T-helper 2 cell treated with Interferon-gamma antibody and Interleukin-4, amounts not matched to agents 100 ng/mL and 5 ng/mL, for 36 hours (primary cell): ENCODE results near the gene AUTS2. TPM values are rescaled to one million over a fixed set of nuclear protein-coding genes. Genes with fewer than 3 reads are reported as not detected.

Experiments
- intact Hi-C: fragments of 100-400 bp; cut with micrococcal nuclease; formaldehyde crosslinking; loops from one replicate; pipeline ENCODE4 v1.15.1; 2023
- total RNA-seq: library from RNA; stranded (reverse); gene quantifications from 2 replicates; pipeline ENCODE4 v1.2.3, GENCODE V29; 2022

The AUTS2 gene
- 2.9 and 3.3 TPM in 2 replicates for total RNA-seq

DNA sequence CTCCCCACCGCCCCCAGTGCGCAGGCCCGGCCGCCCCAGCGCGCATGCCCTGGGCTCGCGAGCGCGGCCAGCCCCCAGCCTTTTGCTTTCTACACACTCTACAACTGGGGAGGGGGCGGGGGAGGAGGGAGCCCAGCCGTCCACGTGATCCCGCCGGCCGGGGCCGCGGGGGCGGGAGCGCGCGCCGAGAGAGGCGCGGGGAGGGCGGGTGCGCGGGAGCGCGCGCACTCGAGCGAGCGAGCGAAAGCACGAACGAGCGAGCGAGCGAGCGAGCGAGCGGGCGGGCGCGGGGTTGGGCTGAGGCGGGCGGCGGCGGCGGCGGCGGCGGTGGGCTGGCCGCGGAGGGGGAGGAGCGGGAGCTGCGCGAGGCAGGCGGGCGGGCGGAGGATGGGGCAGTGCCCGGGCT is at the start of gene AUTS2:
TSS of gene AUTS2 (plus strand) at position 395 of the 406 bp plus-strand sequence. CDS start 1,179 bp downstream, outside the sequence.
- intact Hi-C loops: loop anchor here (5.0 kb wide), 1 partner anchor 1094 kb away; no protein-coding TSS in a partner anchor

DNA sequence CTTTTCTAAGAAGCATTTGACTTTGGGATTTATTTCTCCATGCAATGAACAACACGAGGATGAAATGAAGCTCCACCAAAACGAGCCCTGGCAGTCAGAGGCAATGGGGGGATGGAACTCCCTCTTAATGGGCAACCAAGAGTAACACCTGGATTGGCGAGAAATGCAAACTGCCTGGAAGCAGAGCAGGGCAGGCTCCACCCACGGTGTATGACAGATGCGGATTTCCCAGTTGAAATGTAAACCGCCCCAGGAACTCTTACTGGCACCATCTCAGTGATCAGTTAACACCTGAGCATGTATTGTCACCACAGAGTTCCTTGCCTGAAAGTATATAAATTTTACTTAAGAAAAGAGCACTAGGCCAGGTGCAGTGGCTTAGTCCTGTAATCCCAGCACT is 47.3 kb upstream of the AUTS2 start:
- intact Hi-C loops: no loop called here

DNA sequence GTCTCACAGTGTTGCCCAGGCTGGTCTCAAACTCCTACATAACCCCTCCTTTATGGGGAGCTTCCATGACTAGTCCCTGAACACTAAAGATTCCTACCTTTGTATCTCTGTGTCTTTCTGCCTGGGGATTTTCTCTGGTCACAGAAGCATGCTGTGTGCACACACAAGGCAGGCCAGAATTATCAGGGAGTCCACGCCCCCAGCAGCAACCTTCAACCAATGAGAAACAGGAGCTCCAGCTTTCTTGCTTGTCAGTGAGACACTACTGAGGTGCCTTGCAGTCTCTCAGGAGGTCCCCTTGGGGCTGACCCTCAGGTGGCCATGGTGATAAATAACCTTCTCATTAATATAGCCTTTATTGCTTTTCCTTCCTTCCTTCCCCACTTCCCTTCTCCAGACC is 45.1 kb upstream of the AUTS2 start:
- intact Hi-C loops: no loop called here

DNA sequence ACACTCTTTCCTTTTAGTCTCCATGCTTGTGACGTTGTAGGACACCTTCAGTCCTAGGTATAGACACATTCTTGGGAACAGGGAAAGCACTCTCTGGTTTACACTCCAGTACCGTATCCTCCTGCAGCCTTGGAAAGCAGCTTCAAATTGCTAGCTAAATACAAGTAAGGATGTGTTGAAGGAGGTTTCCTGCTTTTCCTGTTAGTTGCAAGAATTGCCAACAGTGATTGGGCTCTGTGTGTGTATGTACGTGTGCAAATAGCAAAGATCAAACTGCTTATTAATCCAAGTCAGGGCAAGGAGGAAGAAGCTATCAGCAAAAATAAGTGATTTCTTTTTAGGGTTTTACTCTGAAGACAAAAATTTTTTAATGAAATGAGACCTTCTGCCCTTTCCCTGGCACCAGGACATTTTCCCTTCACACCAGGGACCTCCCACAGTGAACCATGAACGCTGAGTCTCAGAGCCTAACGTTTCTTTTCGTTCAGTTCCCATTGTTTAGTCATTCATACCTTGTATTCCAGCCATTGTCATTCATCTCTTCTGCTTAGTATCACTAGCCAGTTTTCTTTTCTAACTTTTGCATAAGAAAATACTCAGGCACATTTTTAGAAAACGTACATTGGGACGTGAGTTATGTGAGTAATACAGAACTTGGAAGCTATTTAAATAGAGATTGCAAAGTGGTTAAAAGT is 36.9 kb upstream of the AUTS2 start:
- intact Hi-C loops: no loop called here

DNA sequence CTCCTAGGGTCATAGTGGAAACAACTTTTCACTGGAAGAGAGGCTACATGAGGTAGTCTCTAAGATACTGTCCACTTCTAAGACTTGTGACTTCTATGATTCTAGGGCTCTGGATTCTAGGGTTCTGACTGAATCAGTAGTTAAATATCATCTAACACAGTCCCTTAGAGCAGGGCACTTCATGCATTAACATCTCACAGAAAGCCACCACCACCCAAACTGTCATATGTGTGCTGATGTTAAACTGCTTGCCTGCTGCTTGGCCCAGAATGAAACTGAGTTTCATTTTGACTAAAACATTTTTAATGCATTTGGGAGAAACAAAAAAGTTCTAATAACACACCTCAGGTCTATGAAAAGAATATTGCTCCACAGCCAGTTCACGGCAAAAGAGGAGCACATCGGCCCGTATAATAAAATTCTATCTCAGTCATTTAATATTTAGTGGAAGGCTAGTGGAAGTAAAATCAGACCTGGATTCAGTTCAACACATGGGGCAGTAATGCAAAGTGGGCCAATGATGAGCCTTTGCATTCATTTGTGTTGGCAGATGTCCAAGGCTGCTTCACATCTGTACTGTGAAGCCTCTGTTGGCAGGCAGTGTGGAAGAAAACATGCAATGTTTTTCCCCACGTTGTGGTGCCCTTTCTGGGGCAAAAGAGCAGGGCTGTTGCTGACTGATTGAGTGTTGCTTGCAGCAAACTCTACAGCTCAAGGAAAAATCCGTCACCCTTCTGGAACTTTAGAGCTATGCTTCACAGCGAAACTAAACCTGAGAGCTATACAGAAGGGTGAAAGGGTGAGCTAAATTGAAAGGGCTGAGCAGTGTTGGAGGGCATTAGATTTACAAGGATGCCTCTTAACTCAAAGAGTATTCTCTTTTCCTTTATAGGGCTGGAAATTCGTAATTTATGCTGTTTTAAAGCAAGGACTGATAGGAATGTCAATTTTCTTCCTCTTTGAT is 33.5 kb upstream of the AUTS2 start:
- intact Hi-C loops: no loop called here

DNA sequence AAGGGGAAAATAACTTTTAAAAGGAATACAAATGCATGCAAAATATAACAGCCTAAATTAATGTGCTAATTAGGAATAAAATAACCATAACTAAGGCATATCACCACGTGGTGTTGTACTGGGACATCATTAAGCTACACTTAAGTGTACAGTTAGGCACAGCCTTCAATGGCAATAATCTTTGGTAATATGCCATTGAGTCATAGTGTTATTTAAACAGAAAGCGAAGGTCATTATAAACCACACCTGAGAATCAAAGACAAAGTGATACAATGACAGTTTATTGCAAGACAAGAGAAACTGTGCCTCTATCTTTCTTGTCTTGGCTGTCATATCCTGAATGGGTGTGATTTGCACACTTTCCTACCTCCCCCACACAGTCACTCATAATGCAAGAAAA is 30.5 kb upstream of the AUTS2 start:
- intact Hi-C loops: no loop called here

DNA sequence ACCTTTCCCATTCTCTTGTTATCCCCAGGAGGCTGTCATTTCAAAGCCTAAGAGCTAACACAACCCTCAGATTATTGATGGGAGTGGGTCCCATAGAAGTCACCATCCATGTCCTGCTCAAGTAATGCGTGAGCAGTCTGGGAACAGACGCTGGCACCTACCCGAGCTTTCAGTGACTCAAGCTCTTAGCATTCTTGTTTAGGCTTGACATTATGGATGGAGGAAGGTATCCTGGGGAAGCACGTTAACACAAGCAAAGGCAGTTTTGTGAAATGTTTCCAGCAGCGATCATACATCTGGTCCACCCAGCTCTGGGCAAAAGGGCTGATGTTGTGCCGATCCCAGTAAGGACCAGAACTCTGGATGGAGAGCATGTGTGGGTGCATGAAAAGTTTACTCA is 30.0 kb upstream of the AUTS2 start:
- intact Hi-C loops: no loop called here

DNA sequence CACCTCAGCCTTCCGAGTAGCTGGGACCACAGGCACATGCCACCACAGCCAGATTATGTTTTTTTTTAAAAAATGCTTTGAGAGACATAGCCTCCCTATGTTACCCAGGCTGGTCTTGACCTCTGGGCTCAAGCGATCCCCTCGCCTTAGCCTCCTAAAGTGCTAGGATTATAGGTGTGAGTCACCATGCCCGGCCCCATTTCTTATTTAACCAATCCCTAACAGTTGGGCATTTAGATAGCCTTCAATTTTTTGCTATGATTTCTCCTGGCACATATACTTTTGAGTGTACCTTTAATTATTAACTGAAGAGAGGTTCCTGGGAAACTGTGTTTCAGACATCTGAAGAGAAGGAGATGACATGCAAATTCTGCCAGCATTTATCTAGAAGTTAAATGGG is 22.6 kb upstream of the AUTS2 start:
- intact Hi-C loops: no loop called here

DNA sequence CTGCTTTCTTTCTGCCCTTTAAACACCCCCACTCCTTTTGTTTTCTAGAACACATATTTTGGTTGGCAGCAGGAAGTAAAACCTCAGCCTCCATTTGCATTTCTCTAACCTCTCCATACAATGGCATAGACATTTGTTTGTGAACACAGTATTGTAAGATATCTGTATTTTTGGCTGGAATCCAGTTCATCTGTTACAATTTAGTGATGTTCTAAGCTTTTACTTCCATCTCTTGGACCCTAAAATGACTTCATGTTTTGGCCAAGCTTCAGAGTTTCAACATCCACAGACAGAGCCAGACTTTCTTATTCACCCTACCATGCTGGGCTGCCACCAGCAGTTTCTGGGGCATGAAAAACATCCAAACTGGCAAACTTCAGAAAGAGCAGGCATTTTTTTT is 21.1 kb upstream of the AUTS2 start:
- intact Hi-C loops: no loop called here

DNA sequence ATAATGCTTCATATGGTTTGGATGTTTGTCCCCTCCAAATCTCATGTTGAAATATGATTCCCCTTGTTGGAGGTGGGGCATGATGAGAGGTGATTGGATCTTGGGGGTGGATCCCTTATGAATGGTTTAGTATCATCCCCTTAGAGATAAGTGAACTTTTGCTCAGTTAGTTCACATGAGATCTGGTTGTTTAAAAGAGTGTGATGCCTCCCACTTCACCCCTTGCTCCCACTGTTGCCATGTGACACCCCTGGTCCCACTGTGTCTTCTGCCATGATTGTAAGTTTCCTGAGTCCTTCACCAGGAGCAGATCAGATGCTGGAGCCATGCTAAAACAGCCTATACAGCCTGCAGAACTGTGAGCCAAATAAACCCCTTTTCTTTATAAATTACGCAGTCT is 13.1 kb upstream of the AUTS2 start:
- intact Hi-C loops: no loop called here

DNA sequence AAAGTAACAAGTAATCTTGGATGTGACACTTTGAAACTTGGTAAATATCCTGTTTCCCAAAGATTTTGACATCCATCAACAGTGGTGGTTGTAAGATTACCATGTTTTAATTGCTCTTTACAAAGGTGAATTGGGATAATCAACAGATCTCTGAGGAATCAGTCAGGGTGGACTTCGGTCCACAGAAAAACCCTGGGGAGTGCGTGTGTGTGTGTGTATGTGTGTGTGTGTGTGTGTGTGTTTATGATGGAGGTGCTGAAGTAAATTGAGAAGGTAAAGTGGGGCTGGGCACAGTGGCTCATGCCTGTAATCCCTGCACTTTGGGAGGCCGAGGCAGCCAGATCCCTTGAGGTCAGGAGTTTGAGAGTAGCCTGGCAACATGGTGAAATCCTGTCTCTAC is 12.0 kb upstream of the AUTS2 start:
- intact Hi-C loops: no loop called here

DNA sequence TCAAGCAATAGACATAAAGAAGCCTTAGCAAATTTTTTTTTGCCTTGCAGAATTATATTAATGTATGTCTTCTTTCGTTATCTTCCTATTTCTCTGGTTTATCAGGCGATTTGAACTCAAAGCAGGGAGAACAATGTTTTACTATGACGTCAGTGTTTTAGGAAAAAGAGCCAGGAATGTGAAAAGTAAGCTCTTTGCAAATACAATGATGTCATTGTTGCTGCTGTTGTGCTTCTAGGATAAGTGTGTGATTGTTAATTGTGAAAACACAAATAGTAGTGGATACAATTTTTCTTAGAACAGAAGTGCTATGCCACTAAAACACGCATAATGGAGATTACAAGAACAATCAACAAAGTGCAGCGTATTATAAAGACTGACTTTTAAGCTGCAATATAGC is 9.5 kb upstream of the AUTS2 start:
- intact Hi-C loops: no loop called here

DNA sequence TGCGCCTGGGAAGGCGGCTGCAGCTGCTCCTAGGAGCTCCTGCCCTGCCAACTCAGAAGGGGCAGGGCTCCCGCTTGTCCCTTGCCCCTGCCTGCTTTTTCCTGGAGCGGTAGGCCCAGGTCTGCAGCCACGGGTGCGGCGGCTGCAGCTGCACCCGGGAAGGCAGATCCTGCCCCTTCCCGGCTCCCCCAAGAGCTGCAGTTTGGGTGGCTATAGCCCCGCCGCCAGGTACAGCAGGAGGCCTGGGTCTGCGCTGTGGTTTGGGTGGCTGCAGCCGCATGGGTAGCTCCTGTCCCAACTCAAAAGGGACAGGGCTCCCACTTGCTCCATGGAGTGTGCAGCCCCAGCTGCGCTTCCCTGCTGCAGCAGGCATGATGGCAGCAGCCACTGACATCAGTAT is 6.5 kb upstream of the AUTS2 start:
- intact Hi-C loops: no loop called here

DNA sequence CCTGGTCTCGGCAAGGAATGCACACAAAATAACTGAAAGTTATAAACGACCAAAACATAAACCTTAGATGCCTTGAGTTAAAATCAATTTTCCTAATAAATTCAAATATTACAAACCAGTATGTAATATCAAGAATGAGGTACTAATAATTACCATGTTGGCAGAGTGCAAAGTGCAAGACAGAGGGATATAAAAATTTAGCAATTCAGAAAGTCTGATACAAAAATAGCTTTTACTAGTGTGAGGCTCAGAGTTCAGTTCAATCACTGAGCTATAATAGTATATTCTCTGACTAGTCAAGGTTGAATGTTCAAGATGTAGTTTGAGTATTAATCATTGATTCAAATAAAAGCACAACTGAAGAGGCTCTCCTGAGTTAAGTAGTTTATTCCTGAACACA is 4.8 kb upstream of the AUTS2 start:
- intact Hi-C loops: no loop called here

DNA sequence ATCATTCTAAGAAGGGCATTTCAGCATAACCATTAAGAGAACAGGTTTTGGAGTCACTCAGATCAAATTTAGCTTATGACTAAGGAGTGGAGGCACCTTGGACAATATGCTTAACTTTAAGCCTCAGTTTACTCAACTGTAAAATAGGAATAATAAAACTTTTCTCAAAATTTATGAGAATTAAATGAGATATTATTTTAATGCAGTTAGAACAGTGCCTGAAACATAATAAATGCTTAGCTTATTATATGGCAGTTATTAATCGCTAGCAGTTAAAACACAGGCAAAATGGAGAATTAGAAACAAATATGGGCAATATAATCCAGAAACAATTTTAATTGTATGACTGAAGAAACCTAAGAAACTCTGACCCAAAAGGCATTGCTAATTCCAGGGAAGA is 2.9 kb upstream of the AUTS2 start:
- intact Hi-C loops: loop anchor here (5.0 kb wide), 1 partner anchor 1097 kb away; no protein-coding TSS in a partner anchor

DNA sequence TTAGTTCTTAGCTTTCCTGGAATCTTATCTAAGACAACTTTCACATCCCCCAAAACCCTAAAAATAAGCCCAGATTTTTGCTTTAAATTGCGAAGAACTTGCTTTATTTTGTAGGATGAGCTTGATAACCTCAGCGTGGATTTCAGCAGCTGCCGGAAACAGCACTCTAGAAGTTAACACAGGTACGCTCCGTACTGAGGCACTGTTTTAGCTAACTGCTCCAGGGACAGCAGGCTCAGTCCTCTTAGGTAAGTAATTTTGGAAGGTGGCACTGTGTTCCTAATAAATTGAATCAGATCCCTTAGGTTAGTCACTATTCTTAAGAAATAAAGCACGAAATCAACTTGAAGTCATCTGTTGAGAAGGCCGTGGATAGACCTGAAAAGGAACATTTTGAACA is 2.2 kb upstream of the AUTS2 start:
- intact Hi-C loops: loop anchor here (5.0 kb wide), 1 partner anchor 1096 kb away; no protein-coding TSS in a partner anchor

DNA sequence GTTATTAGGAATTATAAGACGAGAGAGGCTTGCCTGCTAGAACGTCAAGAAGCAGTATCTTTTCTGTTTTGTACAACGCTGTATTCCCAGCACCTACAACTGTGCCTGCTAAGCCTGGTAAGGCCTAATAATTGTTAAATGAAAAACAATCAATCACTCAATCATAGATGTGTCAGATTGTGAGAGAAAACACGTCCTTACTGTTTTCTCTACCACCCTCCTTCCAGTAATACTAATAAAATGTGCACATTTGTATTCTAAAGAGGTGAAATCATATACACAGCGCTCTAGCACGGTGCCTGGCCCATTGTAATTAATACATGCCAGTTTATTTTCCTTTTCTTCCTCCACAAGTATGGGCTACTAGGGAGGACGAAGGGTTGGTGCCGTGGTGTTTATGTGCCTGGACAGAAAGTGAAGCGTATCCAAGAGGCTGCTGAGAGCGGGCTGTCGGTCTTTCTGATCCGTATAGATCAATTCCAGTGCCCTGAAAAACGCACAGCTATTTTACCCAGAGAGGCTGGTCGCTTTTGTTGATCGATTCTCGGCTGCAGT is 1.5 kb upstream of the AUTS2 start:
- intact Hi-C loops: loop anchor here (5.0 kb wide), 1 partner anchor 1096 kb away; no protein-coding TSS in a partner anchor

DNA sequence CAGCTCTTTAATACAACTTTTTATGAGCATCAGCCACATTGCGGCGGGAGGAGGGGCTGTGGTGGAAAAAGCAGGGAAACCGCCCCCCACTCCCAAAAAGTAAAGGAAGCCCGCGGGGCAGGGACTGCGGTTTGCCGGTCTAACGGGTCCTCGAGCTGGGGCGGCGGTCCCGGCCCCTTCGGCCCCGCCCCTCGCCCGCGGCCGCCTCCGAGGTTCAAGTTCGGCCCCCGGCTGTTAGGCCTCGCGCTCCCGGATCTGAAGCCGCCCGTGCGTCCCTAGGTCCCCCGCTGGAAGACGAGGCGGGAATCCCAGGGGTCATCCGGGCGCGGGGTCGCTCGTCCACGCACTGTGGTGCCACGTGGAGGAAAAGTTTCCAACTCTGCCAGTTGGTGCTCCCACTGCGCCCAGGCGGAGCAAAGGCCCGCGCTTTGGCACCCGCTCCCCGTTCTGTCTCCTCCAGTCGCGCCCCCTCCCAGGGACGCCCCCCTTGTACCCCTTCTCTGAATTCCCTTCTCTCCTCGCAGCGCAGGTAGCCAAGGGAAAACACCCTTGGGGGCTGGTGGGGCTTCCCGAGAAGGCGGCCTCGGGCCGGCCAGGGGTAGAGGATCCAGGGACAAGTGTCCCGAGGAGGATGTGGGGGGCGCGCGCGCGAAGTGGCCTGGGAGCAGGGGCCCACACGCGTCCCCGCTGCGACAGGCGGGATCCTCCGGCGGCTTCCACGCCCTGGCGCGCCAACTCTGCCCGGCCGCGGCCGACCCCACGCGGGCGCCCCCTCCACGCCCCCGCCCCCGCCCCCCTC is 798 bp upstream of the AUTS2 start:
- intact Hi-C loops: loop anchor here (5.0 kb wide), 1 partner anchor 1095 kb away; no protein-coding TSS in a partner anchor

DNA sequence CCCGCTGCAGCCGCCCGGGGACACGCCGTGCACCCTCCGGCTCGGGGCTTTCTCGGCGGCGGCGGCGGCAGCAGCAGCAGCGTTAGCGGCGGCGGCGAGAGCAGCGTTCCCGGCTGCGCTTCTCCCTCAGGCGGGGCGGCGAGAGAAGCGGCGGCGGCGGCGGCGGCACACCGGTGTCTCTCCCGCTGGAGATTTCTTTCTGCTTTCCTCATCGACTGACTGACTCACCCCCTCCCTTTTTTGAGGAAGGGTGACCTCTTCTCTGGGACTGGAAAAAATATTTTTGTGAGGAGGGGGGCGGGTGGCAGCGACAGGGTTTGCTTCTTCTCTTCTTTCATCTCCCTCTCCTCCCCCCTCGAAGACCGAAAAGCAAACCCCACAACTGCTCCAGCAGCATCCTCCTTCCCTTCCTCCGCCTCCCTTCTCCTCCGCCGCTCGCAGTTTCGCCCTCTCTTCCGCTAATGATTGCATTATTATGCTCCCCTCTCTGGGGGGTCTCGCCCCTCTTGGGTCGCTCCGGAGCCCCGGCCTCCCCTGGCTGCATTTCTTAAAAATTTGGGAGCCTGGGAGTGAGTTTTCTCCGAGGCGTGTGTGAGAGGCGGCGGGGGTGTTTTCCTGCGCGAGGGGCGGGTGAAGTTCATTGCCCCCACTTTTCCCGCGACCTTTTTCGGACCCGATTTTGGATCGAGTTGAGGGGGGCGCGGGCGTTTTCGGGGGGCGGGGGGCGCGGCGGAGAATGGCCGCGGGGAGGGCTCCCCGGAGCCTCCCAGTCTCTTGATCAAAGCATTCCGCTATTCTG is 411 bp downstream of the AUTS2 start:
- intact Hi-C loops: loop anchor here (5.0 kb wide), 1 partner anchor 1094 kb away; no protein-coding TSS in a partner anchor
